Smooth muscle cell (in vitro differentiated cells): Measurements from ENCODE around the gene BCAR1. TPM values are rescaled to one million over a fixed set of nuclear protein-coding genes. Genes with fewer than 3 reads are reported as not detected.

Source experiments
- DNase-seq: peaks from one replicate; lab custom pipeline; 2025; ENCODE audit not compliant: unreplicated experiment; lab: John Stamatoyannopoulos, UW
- H2AFZ ChIP-seq: fragments of 200-600 bp; sonication (generic); 2 replicates; pipeline ENCODE4 v1.6.0; 2016; ENCODE audit warnings: antibody characterized with exemption, low read depth, mild to moderate bottlenecking
- H3F3A ChIP-seq: fragments of 200-600 bp; sonication (generic); 2 replicates; pipeline ENCODE4 v1.6.0; 2017; ENCODE audit warnings: antibody characterized with exemption, low read depth
- H3K27ac ChIP-seq: fragments of 200-600 bp; sonication (generic); 2 replicates; pipeline ENCODE4 v1.5.1; 2016; ENCODE audit warnings: low read depth, mild to moderate bottlenecking
- H3K27me3 ChIP-seq: fragments of 200-600 bp; sonication (generic); 2 replicates; pipeline ENCODE4 v1.6.1; 2016; ENCODE audit warnings: low read depth, mild to moderate bottlenecking
- H3K36me3 ChIP-seq: fragments of 200-600 bp; sonication (generic); 2 replicates; pipeline ENCODE4 v1.5.1; 2016; ENCODE audit warnings: low read depth
- H3K4me1 ChIP-seq: fragments of 200-600 bp; sonication (generic); 2 replicates; pipeline ENCODE4 v1.5.1; 2016; ENCODE audit warnings: low read depth
- H3K4me2 ChIP-seq: fragments of 200-600 bp; sonication (generic); 2 replicates; pipeline ENCODE4 v1.6.0; 2016; ENCODE audit warnings: mild to moderate bottlenecking
- H3K4me3 ChIP-seq: fragments of 200-600 bp; sonication (generic); 2 replicates; pipeline ENCODE4 v1.5.1; 2016; ENCODE audit warnings: mild to moderate bottlenecking
- H3K79me2 ChIP-seq: fragments of 200-600 bp; sonication (generic); 2 replicates; pipeline ENCODE4 v1.6.0; 2016; ENCODE audit warnings: low read depth, mild to moderate bottlenecking
- H3K9ac ChIP-seq: fragments of 200-600 bp; sonication (generic); 2 replicates; pipeline ENCODE4 v1.6.0; 2016; ENCODE audit warnings: low read depth
- H3K9me3 ChIP-seq: fragments of 200-600 bp; sonication (generic); replicated peaks from 2 replicates; pipeline ENCODE4 v1.5.1; 2016; ENCODE audit warnings: low read depth
- H4K20me1 ChIP-seq: fragments of 200-600 bp; sonication (generic); 2 replicates; pipeline ENCODE4 v1.6.0; 2016; ENCODE audit warnings: low read depth
- WGBS: methylation state at CpG from one replicate; pipeline ENCODE4 v1.1.7; 2016; ENCODE audit warnings: low lambda C conversion rate; 5-methylcytosine and 5-hydroxymethylcytosine counted together
- polyA plus RNA-seq: library from polyadenylated mRNA; unstranded; fragments of >200 nt; fragmentation: Nextera tagmentation; extraction: Ambion mirVana; gene quantifications from 2 replicates; pipeline ENCODE4 v1.2.1, GENCODE V29; 2016
- total RNA-seq: library from RNA; depleted of rRNA; stranded (reverse); fragments of >200 nt; gene quantifications from 2 replicates; pipeline ENCODE4 v1.2.3, GENCODE V29; 2014
- TF ChIP-seq, protein P1 (sequence below): fragments of 200-600 bp; sonication (generic); IDR thresholded peaks from 2 replicates; pipeline ENCODE4 v1.5.1; 2017; ENCODE audit warnings: borderline replicate concordance, mild to moderate bottlenecking, antibody characterized with exemption; ENCODE audit not compliant: insufficient read depth, poor library complexity, severe bottlenecking

Gene BCAR1
- total and polyA plus RNA-seq, 2 experiments from 2014 or later: 49.4 to 117 TPM

- no peak overlapping the region for H2AFZ ChIP-seq
- DNase-seq: no peak
- H3F3A ChIP-seq: no peaks in the 10 kb centered on the region
- no peaks in the 10 kb centered on the region for H3K36me3 ChIP-seq
- H3K4me3 ChIP-seq: no peak overlapping the region
- H3K9me3 ChIP-seq: no peaks in the 10 kb centered on the region
- TF ChIP-seq, protein P1, sequence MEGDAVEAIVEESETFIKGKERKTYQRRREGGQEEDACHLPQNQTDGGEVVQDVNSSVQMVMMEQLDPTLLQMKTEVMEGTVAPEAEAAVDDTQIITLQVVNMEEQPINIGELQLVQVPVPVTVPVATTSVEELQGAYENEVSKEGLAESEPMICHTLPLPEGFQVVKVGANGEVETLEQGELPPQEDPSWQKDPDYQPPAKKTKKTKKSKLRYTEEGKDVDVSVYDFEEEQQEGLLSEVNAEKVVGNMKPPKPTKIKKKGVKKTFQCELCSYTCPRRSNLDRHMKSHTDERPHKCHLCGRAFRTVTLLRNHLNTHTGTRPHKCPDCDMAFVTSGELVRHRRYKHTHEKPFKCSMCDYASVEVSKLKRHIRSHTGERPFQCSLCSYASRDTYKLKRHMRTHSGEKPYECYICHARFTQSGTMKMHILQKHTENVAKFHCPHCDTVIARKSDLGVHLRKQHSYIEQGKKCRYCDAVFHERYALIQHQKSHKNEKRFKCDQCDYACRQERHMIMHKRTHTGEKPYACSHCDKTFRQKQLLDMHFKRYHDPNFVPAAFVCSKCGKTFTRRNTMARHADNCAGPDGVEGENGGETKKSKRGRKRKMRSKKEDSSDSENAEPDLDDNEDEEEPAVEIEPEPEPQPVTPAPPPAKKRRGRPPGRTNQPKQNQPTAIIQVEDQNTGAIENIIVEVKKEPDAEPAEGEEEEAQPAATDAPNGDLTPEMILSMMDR: no peak
- no peaks in the 10 kb centered on the region for H3K27me3 ChIP-seq
- H4K20me1 ChIP-seq: no peaks in the 10 kb centered on the region
- H3K79me2 ChIP-seq: no peaks in the 10 kb centered on the region
- 98% methylated on average over 5 of the region's 6 CpGs for WGBS
- H3K4me2 ChIP-seq: no peak overlapping the region
- H3K4me1 ChIP-seq: no peaks in the 10 kb centered on the region
- H3K9ac ChIP-seq: no peak overlapping the region
- no peak overlapping the region for H3K27ac ChIP-seq
Measured at GRCh38 chr16:75204410-75204758, 47.0 kb downstream of the BCAR1 start.

DNA sequence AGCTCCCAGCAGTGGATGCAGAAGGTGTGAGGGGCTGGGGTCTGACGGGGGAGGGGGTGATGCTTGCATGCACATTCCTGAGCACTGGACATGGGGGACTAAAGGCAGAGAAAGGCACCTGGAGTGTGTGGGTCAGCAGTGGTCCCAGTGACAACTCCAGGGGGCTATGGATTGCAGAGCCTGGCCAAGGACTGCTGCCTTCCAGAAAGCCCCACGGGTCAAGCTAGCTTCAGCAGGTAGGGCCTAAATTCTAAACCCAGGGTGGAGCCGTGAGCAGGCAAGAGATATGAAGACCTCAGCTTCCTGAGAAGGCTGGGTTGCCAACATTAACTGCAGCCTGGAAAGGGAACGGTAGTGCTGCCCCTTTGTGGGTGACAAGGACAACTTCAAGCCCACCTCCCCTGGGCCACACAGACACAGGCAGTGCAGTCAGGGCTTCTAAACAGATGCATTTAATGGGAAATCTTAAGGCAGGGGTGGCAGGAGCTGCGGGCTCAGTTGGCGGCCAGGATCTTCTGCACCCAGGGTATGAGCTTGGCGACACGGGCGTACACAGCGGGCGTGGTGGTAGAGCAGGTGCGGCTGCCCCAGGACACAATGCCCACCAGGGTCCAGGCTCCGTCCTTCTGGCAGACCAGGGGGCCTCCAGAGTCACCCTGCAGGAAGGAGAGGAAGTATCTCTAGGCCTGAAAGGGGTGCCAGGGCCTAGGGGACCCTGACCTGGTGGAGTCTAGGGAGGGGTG lies 47.6 kb downstream of the BCAR1 start:
- no peak for DNase-seq
- Histone ChIP-seq H4K20me1 (no peaks in the 10 kb centered on the region), H3K4me2 (no peak overlapping the region), H3K27ac (no peak overlapping the region), H3K79me2 (no peaks in the 10 kb centered on the region), H2AFZ (no peak overlapping the region), H3K9me3 (no peaks in the 10 kb centered on the region), H3K36me3 (no peaks in the 10 kb centered on the region), H3F3A (no peaks in the 10 kb centered on the region), H3K9ac (no peak overlapping the region), H3K4me3 (no peak overlapping the region), H3K4me1 (no peaks in the 10 kb centered on the region), H3K27me3 (no peaks in the 10 kb centered on the region)
- 85% methylated on average over 13 of the region's 13 CpGs for WGBS
- TF ChIP-seq, protein P1: no peak

GRCh38 chr16:75203096-75203495 lies 48.3 kb downstream of the BCAR1 start:
- Histone ChIP-seq H3K27me3 (no peaks in the 10 kb centered on the region), H3F3A (no peaks in the 10 kb centered on the region), H3K9me3 (no peaks in the 10 kb centered on the region), H3K4me1 (no peaks in the 10 kb centered on the region), H3K36me3 (no peaks in the 10 kb centered on the region), H3K9ac (no peak overlapping the region), H3K79me2 (no peaks in the 10 kb centered on the region), H2AFZ (no peak overlapping the region), H3K4me2 (no peak overlapping the region), H3K27ac (no peak overlapping the region), H3K4me3 (no peak overlapping the region), H4K20me1 (no peaks in the 10 kb centered on the region)
- TF ChIP-seq, protein P1: no peak
- whole genome bisulfite sequencing: 95% methylated on average over 12 of the region's 12 CpGs
- DNase-seq: no peak

- 95% methylated on average over 13 of the region's 13 CpGs for WGBS
- no peak for DNase-seq
Measured at GRCh38 chr16:75202069-75202590, 49.3 kb downstream of the BCAR1 start.

More at GRCh38 chr16:75202069-75202590, 49.3 kb downstream of the BCAR1 start:
- H3K27ac ChIP-seq: no peak overlapping the region
- no peaks in the 10 kb centered on the region for H3K79me2 ChIP-seq
- no peaks in the 10 kb centered on the region for H3K9me3 ChIP-seq
- H4K20me1 ChIP-seq: no peaks in the 10 kb centered on the region
- H3K9ac ChIP-seq: no peak overlapping the region
- H3K4me1 ChIP-seq: no peaks in the 10 kb centered on the region
- no peak overlapping the region for H3K4me2 ChIP-seq
- no peak overlapping the region for H2AFZ ChIP-seq
- TF ChIP-seq, protein P1: no peak
- H3F3A ChIP-seq: no peaks in the 10 kb centered on the region
- H3K36me3 ChIP-seq: no peaks in the 10 kb centered on the region
- no peak overlapping the region for H3K4me3 ChIP-seq
- no peaks in the 10 kb centered on the region for H3K27me3 ChIP-seq
